Neural cell (in vitro differentiated cells): Measurements from ENCODE around the gene PIP4K2A. TPM values are rescaled to one million over a fixed set of nuclear protein-coding genes. Genes with fewer than 3 reads are reported as not detected.

Experiments used
- H2AFZ ChIP-seq: fragments of 200-600, 300-800 bp; sonication (generic), shearing (Covaris generic); 2 replicates; pipeline ENCODE4 v1.6.0; 2014; ENCODE audit warnings: low read depth, mild to moderate bottlenecking, antibody characterized with exemption, low read length, moderate library complexity
- H3F3A ChIP-seq: fragments of 200-600 bp; shearing (Covaris generic); 2 replicates; pipeline ENCODE4 v1.6.1; 2016; ENCODE audit warnings: mild to moderate bottlenecking, moderate library complexity, mixed read lengths, antibody characterized with exemption, low read length; ENCODE audit not compliant: insufficient read depth, poor library complexity, severe bottlenecking
- H3K27ac ChIP-seq: fragments of 200-600, 300-800 bp; sonication (generic), shearing (Covaris generic); 2 replicates; pipeline ENCODE4 v1.5.1; 2014; ENCODE audit warnings: mild to moderate bottlenecking, low read length, moderate library complexity
- H3K27me3 ChIP-seq: fragments of 300-800, 200-600 bp; sonication (generic), shearing (Covaris generic); 2 replicates; pipeline ENCODE4 v1.6.0; 2014; ENCODE audit warnings: mild to moderate bottlenecking, low read depth, low read length, moderate library complexity; ENCODE audit not compliant: insufficient read depth
- H3K36me3 ChIP-seq: fragments of 300-800, 200-600 bp; sonication (generic), shearing (Covaris generic); 2 replicates; pipeline ENCODE4 v1.5.1; 2014; ENCODE audit warnings: mild to moderate bottlenecking, antibody characterized with exemption, low read length, moderate library complexity; ENCODE audit not compliant: insufficient read depth
- H3K4me2 ChIP-seq: fragments of 300-800, 200-600 bp; sonication (generic), shearing (Covaris generic); 2 replicates; pipeline ENCODE4 v1.6.0; 2014; ENCODE audit warnings: mild to moderate bottlenecking, low read length
- H3K4me3 ChIP-seq: fragments of 300-800, 200-600 bp; sonication (generic), shearing (Covaris generic); 2 replicates; pipeline ENCODE4 v1.5.1; 2014; ENCODE audit warnings: mild to moderate bottlenecking, low read length, moderate library complexity
- H3K79me2 ChIP-seq: fragments of 200-600 bp; shearing (Covaris generic); replicated peaks from 2 replicates; pipeline ENCODE4 v1.6.0; 2014; ENCODE audit warnings: mild to moderate bottlenecking, low read length, moderate library complexity; ENCODE audit not compliant: insufficient read depth
- H3K9ac ChIP-seq: fragments of 300-800, 200-600 bp; sonication (generic), shearing (Covaris generic); 2 replicates; pipeline ENCODE4 v1.6.1; 2016; ENCODE audit warnings: mild to moderate bottlenecking, low read length, mixed read lengths
- H3K9me2 ChIP-seq: fragments of 200-600 bp; shearing (Covaris generic); 2 replicates; pipeline ENCODE4 v1.6.1; 2016; ENCODE audit warnings: mild to moderate bottlenecking, low read length, mixed read lengths; ENCODE audit not compliant: insufficient read depth
- H3K9me3 ChIP-seq: fragments of 200-600, 300-800 bp; sonication (generic), shearing (Covaris generic); 2 replicates; pipeline ENCODE4 v1.6.1; 2016; ENCODE audit warnings: mild to moderate bottlenecking, mixed run types, low read length, moderate library complexity, mixed read lengths
- H4K20me1 ChIP-seq: fragments of 200-600 bp; shearing (Covaris generic); 2 replicates; pipeline ENCODE4 v1.6.1; 2016; ENCODE audit warnings: mild to moderate bottlenecking, mixed run types; ENCODE audit not compliant: insufficient read depth
- EP300 ChIP-seq: fragments of 450-650 bp; conservative IDR thresholded peaks from 2 replicates; pipeline ENCODE4 v1.6.1; 2014; ENCODE audit warnings: antibody characterized with exemption, mild to moderate bottlenecking, moderate library complexity; ENCODE audit not compliant: poor library complexity, severe bottlenecking
- EZH2 ChIP-seq: fragments of 200-600, 300-800 bp; shearing (Covaris generic), sonication (generic); IDR thresholded peaks from 2 replicates; pipeline ENCODE4 v1.6.1; 2014; ENCODE audit warnings: antibody characterized with exemption, low read length, borderline replicate concordance, mild to moderate bottlenecking; ENCODE audit not compliant: insufficient read depth, poor library complexity, severe bottlenecking
- MXI1 ChIP-seq: fragments of 450-650 bp; conservative IDR thresholded peaks from 2 replicates; pipeline ENCODE4 v1.6.1; 2014; ENCODE audit warnings: antibody characterized with exemption, mild to moderate bottlenecking; ENCODE audit not compliant: poor library complexity, severe bottlenecking
- POLR2AphosphoS5 ChIP-seq: IDR thresholded peaks from 2 replicates; pipeline ENCODE4 v1.6.1; 2012
- RAD21 ChIP-seq: fragments of 450-650 bp; conservative IDR thresholded peaks from 2 replicates; pipeline ENCODE4 v1.6.1; 2014; ENCODE audit warnings: antibody characterized with exemption, mild to moderate bottlenecking, moderate library complexity
- SMC3 ChIP-seq: fragments of 450-650 bp; conservative IDR thresholded peaks from 2 replicates; pipeline ENCODE4 v1.6.1; 2014; ENCODE audit warnings: antibody characterized with exemption, mild to moderate bottlenecking, moderate library complexity; ENCODE audit not compliant: poor library complexity
- TAF1 ChIP-seq: IDR thresholded peaks from 2 replicates; pipeline ENCODE4 v1.6.1; 2012; ENCODE audit warnings: low read depth
- polyA plus RNA-seq: library from polyadenylated mRNA; depleted of rRNA; stranded (reverse); fragments of >200 nt; gene quantifications from 2 replicates; pipeline ENCODE4 v1.2.3, GENCODE V29; 2014
- TF ChIP-seq, protein P1 (sequence below): IDR thresholded peaks from 2 replicates; pipeline ENCODE4 v1.6.1; 2012; ENCODE audit warnings: borderline replicate concordance
- TF ChIP-seq, protein P2 (sequence below): fragments of 450-650 bp; IDR thresholded peaks from 2 replicates; pipeline ENCODE4 v1.5.1; 2014; ENCODE audit warnings: antibody characterized with exemption, mild to moderate bottlenecking, moderate library complexity; ENCODE audit not compliant: poor library complexity, severe bottlenecking

PIP4K2A gene
- polyA plus RNA-seq, 1 donor from 2014 or later: 12.6 TPM

DNA sequence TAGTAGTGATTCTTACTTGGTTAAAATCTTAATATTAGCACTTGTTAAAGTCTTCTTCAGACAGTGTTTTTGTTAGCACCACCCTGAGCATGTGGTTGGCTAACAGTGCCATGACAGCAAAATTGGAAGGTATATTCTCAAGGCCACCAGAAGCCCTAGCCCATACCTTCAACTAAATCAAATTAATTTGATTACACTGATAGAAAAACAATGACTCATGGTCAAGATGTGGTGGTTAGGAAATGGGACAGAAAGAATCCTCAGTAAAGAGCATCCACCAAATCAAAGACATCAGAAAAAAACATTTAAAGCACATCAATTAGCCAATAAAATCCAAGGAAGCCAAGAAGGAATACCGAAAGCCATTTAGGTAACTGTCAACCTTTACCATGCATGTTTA is 75.5 kb downstream of the PIP4K2A start:
- Histone ChIP-seq H3F3A (no peaks in the 10 kb centered on the region), H3K27ac (no peak overlapping the region), H3K79me2 (no peaks in the 10 kb centered on the region), H3K9ac (no peak overlapping the region), H3K9me3 (no peaks in the 10 kb centered on the region), H3K27me3 (no peaks in the 10 kb centered on the region), H3K4me2 (no peak overlapping the region), H3K36me3 (no peaks in the 10 kb centered on the region), H4K20me1 (no peaks in the 10 kb centered on the region), H3K4me3 (no peak overlapping the region), H2AFZ (no peak overlapping the region), H3K9me2 (no peaks in the 10 kb centered on the region)
- TF ChIP-seq, protein P1, sequence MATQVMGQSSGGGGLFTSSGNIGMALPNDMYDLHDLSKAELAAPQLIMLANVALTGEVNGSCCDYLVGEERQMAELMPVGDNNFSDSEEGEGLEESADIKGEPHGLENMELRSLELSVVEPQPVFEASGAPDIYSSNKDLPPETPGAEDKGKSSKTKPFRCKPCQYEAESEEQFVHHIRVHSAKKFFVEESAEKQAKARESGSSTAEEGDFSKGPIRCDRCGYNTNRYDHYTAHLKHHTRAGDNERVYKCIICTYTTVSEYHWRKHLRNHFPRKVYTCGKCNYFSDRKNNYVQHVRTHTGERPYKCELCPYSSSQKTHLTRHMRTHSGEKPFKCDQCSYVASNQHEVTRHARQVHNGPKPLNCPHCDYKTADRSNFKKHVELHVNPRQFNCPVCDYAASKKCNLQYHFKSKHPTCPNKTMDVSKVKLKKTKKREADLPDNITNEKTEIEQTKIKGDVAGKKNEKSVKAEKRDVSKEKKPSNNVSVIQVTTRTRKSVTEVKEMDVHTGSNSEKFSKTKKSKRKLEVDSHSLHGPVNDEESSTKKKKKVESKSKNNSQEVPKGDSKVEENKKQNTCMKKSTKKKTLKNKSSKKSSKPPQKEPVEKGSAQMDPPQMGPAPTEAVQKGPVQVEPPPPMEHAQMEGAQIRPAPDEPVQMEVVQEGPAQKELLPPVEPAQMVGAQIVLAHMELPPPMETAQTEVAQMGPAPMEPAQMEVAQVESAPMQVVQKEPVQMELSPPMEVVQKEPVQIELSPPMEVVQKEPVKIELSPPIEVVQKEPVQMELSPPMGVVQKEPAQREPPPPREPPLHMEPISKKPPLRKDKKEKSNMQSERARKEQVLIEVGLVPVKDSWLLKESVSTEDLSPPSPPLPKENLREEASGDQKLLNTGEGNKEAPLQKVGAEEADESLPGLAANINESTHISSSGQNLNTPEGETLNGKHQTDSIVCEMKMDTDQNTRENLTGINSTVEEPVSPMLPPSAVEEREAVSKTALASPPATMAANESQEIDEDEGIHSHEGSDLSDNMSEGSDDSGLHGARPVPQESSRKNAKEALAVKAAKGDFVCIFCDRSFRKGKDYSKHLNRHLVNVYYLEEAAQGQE: no peak
- no peak for TF ChIP-seq TAF1
- TF ChIP-seq EP300: no peak

DNA sequence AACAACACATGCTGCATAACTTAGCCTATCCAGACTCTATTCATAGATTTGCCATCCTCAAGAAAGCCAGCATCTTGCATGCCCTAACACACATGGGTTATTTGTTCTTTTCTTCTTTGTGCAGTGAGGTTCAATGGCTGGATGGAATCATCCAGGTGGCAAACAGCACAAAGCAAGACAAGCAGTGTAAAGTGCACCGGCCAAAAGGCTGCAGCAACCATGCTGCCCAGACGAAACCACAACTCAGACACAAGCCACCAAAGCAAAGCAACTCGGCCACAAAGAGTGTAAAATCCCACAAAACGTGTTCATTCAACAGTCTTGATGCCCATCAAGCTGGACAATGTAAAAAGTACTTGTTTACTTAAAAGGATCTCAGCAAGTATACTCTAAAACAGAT is 76.9 kb downstream of the PIP4K2A start:
- no peaks in the 10 kb centered on the region for H4K20me1 ChIP-seq
- H3K9me3 ChIP-seq: no peaks in the 10 kb centered on the region
- no peak overlapping the region for H3K27ac ChIP-seq
- no peaks in the 10 kb centered on the region for H3K79me2 ChIP-seq
- H3K9me2 ChIP-seq: no peaks in the 10 kb centered on the region
- H3K4me2 ChIP-seq: no peak overlapping the region
- no peak overlapping the region for H3K4me3 ChIP-seq
- no peak overlapping the region for H3K9ac ChIP-seq
- H3K27me3 ChIP-seq: no peaks in the 10 kb centered on the region
- no peak overlapping the region for H2AFZ ChIP-seq
- H3K36me3 ChIP-seq: no peaks in the 10 kb centered on the region
- H3F3A ChIP-seq: no peaks in the 10 kb centered on the region
- TF ChIP-seq POLR2AphosphoS5 (no peak), MXI1 (no peak), SMC3 (no peak), RAD21 (no peak), EP300 (no peak), TAF1 (no peak), EZH2 (no peak)
- TF ChIP-seq, protein P1: no peak
- TF ChIP-seq, protein P2, sequence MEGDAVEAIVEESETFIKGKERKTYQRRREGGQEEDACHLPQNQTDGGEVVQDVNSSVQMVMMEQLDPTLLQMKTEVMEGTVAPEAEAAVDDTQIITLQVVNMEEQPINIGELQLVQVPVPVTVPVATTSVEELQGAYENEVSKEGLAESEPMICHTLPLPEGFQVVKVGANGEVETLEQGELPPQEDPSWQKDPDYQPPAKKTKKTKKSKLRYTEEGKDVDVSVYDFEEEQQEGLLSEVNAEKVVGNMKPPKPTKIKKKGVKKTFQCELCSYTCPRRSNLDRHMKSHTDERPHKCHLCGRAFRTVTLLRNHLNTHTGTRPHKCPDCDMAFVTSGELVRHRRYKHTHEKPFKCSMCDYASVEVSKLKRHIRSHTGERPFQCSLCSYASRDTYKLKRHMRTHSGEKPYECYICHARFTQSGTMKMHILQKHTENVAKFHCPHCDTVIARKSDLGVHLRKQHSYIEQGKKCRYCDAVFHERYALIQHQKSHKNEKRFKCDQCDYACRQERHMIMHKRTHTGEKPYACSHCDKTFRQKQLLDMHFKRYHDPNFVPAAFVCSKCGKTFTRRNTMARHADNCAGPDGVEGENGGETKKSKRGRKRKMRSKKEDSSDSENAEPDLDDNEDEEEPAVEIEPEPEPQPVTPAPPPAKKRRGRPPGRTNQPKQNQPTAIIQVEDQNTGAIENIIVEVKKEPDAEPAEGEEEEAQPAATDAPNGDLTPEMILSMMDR: no peak
